HG02610 (cell line): ENCODE measurements around the gene NACAD.
"Not testable (repeated sequence)": the region's sequence is repeated elsewhere in the genome, so short reads cannot be mapped to it uniquely, and the experiment has no call there.

Experiments
- ATAC-seq: cut with Tn5 transposase; IDR thresholded peaks from one replicate; pipeline ENCODE4 v1.9.1; 2021; ENCODE audit warnings: mild to moderate bottlenecking, moderate library complexity; ENCODE audit not compliant: unreplicated experiment

The NACAD gene

GRCh38 chr7:45118292-45118691, 29.5 kb upstream of the NACAD start:
- no peak for ATAC-seq

- ATAC-seq, result no peak
Measured at GRCh38 chr7:45117582-45117981, 28.8 kb upstream of the NACAD start.

- ATAC-seq, result no peak
Measured at GRCh38 chr7:45116048-45116447, 27.3 kb upstream of the NACAD start.

GRCh38 chr7:45114926-45115325, 26.2 kb upstream of the NACAD start:
- ATAC-seq, result no peak

GRCh38 chr7:45114257-45114656, 25.5 kb upstream of the NACAD start:
- ATAC-seq, result not testable (repeated sequence)

- no peak for ATAC-seq
Measured at GRCh38 chr7:45112648-45113047, 23.9 kb upstream of the NACAD start.

GRCh38 chr7:45111298-45112223, 22.8 kb upstream of the NACAD start, which contains the start of gene TBRG4:
TSS of gene TBRG4 (minus strand) at chr7:45111697. CDS start at chr7:45109237, 2,460 bp downstream.
- ATAC-seq, result peak; percentile 93

GRCh38 chr7:45108863-45109262, 20.1 kb upstream of the NACAD start:
- no peak for ATAC-seq

- no peak for ATAC-seq
Measured at GRCh38 chr7:45107356-45107755, 18.6 kb upstream of the NACAD start.

GRCh38 chr7:45106820-45107219, 18.1 kb upstream of the NACAD start:
- ATAC-seq, result no peak

GRCh38 chr7:45105588-45106188, 16.9 kb upstream of the NACAD start:
- no peak for ATAC-seq

GRCh38 chr7:45104844-45105587, 16.2 kb upstream of the NACAD start:
- ATAC-seq, result no peak

GRCh38 chr7:45103958-45104843, 15.4 kb upstream of the NACAD start:
- no peak for ATAC-seq

GRCh38 chr7:45102785-45103712, 14.3 kb upstream of the NACAD start:
- no peak for ATAC-seq

- no peak for ATAC-seq
Measured at GRCh38 chr7:45101748-45102147, 13.0 kb upstream of the NACAD start.

- no peak for ATAC-seq
Measured at GRCh38 chr7:45100761-45101480, 12.2 kb upstream of the NACAD start.

GRCh38 chr7:45099891-45100760, 11.4 kb upstream of the NACAD start:
- ATAC-seq, result no peak
